Measurements from ENCODE around the gene TNRC18. TPM values are rescaled to one million over a fixed set of nuclear protein-coding genes. Genes with fewer than 3 reads are reported as not detected.
A peak's percentile ranks its signal among the peaks of the same experiment; 100 is the strongest.
"Not testable (repeated sequence)": the region's sequence is repeated elsewhere in the genome, so short reads cannot be mapped to it uniquely, and the experiment has no call there.

Gene TNRC18
- total RNA-seq, 2 donors from 2014 or later: 54.5 to 67.6 TPM

- Mint-ChIP-seq H3K27me3 (no peaks in the 10 kb centered on the region), H3K4me1 (peaks cover 11% of the 10 kb centered on the region), H3K27ac (no peak overlapping the region), H3K36me3 (ENCODE audit: low read depth) (peaks cover under 1% of the 10 kb centered on the region), H3K4me3 (no peak overlapping the region)
- ATAC-seq (no peak), DNase-seq (no peak)
- no peaks in the 10 kb centered on the region for H3K9me3 ChIP-seq (ENCODE audit: control insufficient read depth, low read length, poor library complexity, severe bottlenecking)
These were observed 62.0 kb downstream of the TNRC18 start for GRCh38 chr7:5361446-5362127.

- H3K36me3 Mint-ChIP-seq (ENCODE audit: low read depth): peaks cover 2% of the 10 kb centered on the region
These were observed 62.7 kb downstream of the TNRC18 start for GRCh38 chr7:5360971-5361370.

GRCh38 chr7:5360451-5360850 is 63.2 kb downstream of the TNRC18 start:
- Mint-ChIP-seq H3K27me3 (no peaks in the 10 kb centered on the region), H3K27ac (no peak overlapping the region), H3K4me3 (no peak overlapping the region), H3K4me1 (peaks cover 8% of the 10 kb centered on the region), H3K36me3 (ENCODE audit: low read depth) (peaks cover 2% of the 10 kb centered on the region)
- H3K9me3 ChIP-seq (ENCODE audit: control insufficient read depth, low read length, poor library complexity, severe bottlenecking): no peaks in the 10 kb centered on the region
- no peak for DNase-seq
- no peak for ATAC-seq

More at GRCh38 chr7:5360971-5361370, 62.7 kb downstream of the TNRC18 start:
- Mint-ChIP-seq H3K27me3 (no peaks in the 10 kb centered on the region), H3K27ac (no peak overlapping the region), H3K4me1 (peaks cover 10% of the 10 kb centered on the region), H3K4me3 (no peak overlapping the region)
- no peaks in the 10 kb centered on the region for H3K9me3 ChIP-seq (ENCODE audit: control insufficient read depth, low read length, poor library complexity, severe bottlenecking)
- ATAC-seq (no peak), DNase-seq (no peak)

- not testable (repeated sequence) for ATAC-seq; H3K9me3 ChIP-seq (ENCODE audit: control insufficient read depth, low read length, poor library complexity, severe bottlenecking); H3K4me1 Mint-ChIP-seq; DNase-seq; H3K27me3 Mint-ChIP-seq; H3K4me3 Mint-ChIP-seq; H3K36me3 Mint-ChIP-seq (ENCODE audit: low read depth); H3K27ac Mint-ChIP-seq
These were observed 63.6 kb downstream of the TNRC18 start for GRCh38 chr7:5360021-5360420.

- peaks cover 17% of the 10 kb centered on the region for H3K4me1 Mint-ChIP-seq
- H3K27ac Mint-ChIP-seq: peak overlapping the region; percentile 11
- H3K9me3 ChIP-seq (ENCODE audit: control insufficient read depth, low read length, poor library complexity, severe bottlenecking): no peaks in the 10 kb centered on the region
- H3K36me3 Mint-ChIP-seq (ENCODE audit: low read depth): peaks cover 4% of the 10 kb centered on the region
- DNase-seq: no peak
- peak overlapping the region; percentile 19 for H3K4me3 Mint-ChIP-seq
- ATAC-seq: no peak
- H3K27me3 Mint-ChIP-seq: no peaks in the 10 kb centered on the region
These were observed 64.3 kb downstream of the TNRC18 start for GRCh38 chr7:5359344-5359743.

GRCh38 chr7:5357951-5358350 is 65.7 kb downstream of the TNRC18 start:
- H3K9me3 ChIP-seq (ENCODE audit: control insufficient read depth, low read length, poor library complexity, severe bottlenecking): no peaks in the 10 kb centered on the region
- Mint-ChIP-seq H3K36me3 (ENCODE audit: low read depth) (peaks cover 5% of the 10 kb centered on the region), H3K4me3 (no peak overlapping the region), H3K27ac (no peak overlapping the region), H3K4me1 (peaks cover 17% of the 10 kb centered on the region), H3K27me3 (no peaks in the 10 kb centered on the region)
- ATAC-seq (no peak), DNase-seq (no peak)

- Mint-ChIP-seq H3K36me3 (ENCODE audit: low read depth) (peaks cover 5% of the 10 kb centered on the region), H3K4me3 (no peak overlapping the region), H3K27ac (no peak overlapping the region), H3K27me3 (no peaks in the 10 kb centered on the region), H3K4me1 (peaks cover 20% of the 10 kb centered on the region)
- DNase-seq (no peak), ATAC-seq (no peak)
- no peaks in the 10 kb centered on the region for H3K9me3 ChIP-seq (ENCODE audit: control insufficient read depth, low read length, poor library complexity, severe bottlenecking)
These were observed 66.9 kb downstream of the TNRC18 start for GRCh38 chr7:5356751-5357119.

- Mint-ChIP-seq H3K4me3 (peak overlapping the region; percentile 19), H3K27ac (peak overlapping the region; percentile 74), H3K27me3 (no peaks in the 10 kb centered on the region), H3K36me3 (ENCODE audit: low read depth) (peaks cover 5% of the 10 kb centered on the region), H3K4me1 (peaks cover 20% of the 10 kb centered on the region)
- ATAC-seq (no peak), DNase-seq (no peak)
- no peaks in the 10 kb centered on the region for H3K9me3 ChIP-seq (ENCODE audit: control insufficient read depth, low read length, poor library complexity, severe bottlenecking)
These were observed 69.0 kb downstream of the TNRC18 start for GRCh38 chr7:5354460-5355232.

- Mint-ChIP-seq H3K4me1 (peaks cover 18% of the 10 kb centered on the region), H3K27me3 (no peaks in the 10 kb centered on the region), H3K27ac (peak overlapping the region; percentile 39), H3K36me3 (ENCODE audit: low read depth) (peaks cover 5% of the 10 kb centered on the region), H3K4me3 (no peak overlapping the region)
- DNase-seq (no peak), ATAC-seq (no peak)
- H3K9me3 ChIP-seq (ENCODE audit: control insufficient read depth, low read length, poor library complexity, severe bottlenecking): no peaks in the 10 kb centered on the region
These were observed 71.1 kb downstream of the TNRC18 start for GRCh38 chr7:5352440-5353010.

GRCh38 chr7:5351507-5352265 is 71.9 kb downstream of the TNRC18 start:
- Mint-ChIP-seq H3K27ac (no peak overlapping the region), H3K4me1 (peaks cover 15% of the 10 kb centered on the region), H3K4me3 (no peak overlapping the region), H3K27me3 (no peaks in the 10 kb centered on the region), H3K36me3 (ENCODE audit: low read depth) (peaks cover 5% of the 10 kb centered on the region)
- DNase-seq (no peak), ATAC-seq (no peak)
- no peaks in the 10 kb centered on the region for H3K9me3 ChIP-seq (ENCODE audit: control insufficient read depth, low read length, poor library complexity, severe bottlenecking)

- H3K27me3 Mint-ChIP-seq: no peaks in the 10 kb centered on the region
- DNase-seq: no peak
- no peaks in the 10 kb centered on the region for H3K9me3 ChIP-seq (ENCODE audit: control insufficient read depth, low read length, poor library complexity, severe bottlenecking)
- no peak overlapping the region for H3K27ac Mint-ChIP-seq
- H3K4me3 Mint-ChIP-seq: no peak overlapping the region
- peaks cover 3% of the 10 kb centered on the region for H3K36me3 Mint-ChIP-seq (ENCODE audit: low read depth)
- ATAC-seq: no peak
- H3K4me1 Mint-ChIP-seq: peaks cover 15% of the 10 kb centered on the region
These were observed 72.8 kb downstream of the TNRC18 start for GRCh38 chr7:5350600-5351385.

GRCh38 chr7:5350174-5350463 is 73.5 kb downstream of the TNRC18 start:
- no peak overlapping the region for H3K27ac Mint-ChIP-seq
- H3K4me3 Mint-ChIP-seq: no peak overlapping the region
- peaks cover 3% of the 10 kb centered on the region for H3K36me3 Mint-ChIP-seq (ENCODE audit: low read depth)
- no peaks in the 10 kb centered on the region for H3K9me3 ChIP-seq (ENCODE audit: control insufficient read depth, low read length, poor library complexity, severe bottlenecking)
- DNase-seq (no peak), ATAC-seq (no peak)
- H3K4me1 Mint-ChIP-seq: peaks cover 14% of the 10 kb centered on the region
- no peaks in the 10 kb centered on the region for H3K27me3 Mint-ChIP-seq
